ENCODE data around the gene MICU1.

DNA sequence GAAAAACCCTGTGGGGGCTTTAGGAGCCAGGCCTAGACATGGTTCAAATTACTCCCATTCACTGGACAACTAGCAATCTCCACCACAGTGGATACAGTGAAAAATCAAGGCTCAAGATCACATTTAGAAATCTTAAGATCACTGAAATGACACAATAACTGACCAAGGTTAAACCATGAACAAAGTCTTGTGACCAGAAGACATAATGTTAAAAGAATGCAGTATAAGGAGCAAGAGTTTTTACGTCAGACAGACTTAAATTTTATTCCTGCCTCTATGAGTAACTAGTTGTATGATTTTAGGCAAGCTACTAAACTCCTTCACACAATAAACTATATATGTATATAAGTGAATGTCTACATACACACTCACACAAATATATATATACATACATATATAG lies 68.5 kb downstream of the MICU1 start:
- no peak for TF ChIP-seq POLR2A (IDR thresholded peaks at IDR 0.05; ENCODE audit: borderline replicate concordance, extremely low read depth, insufficient read depth, insufficient read length)
- TF ChIP-seq EZH2phosphoT487 (IDR thresholded peaks at IDR 0.05; ENCODE audit: borderline replicate concordance) = no peak
- no peak for TF ChIP-seq CTCF (IDR thresholded peaks at IDR 0.05 in 2 of 3, conservative IDR thresholded peaks at IDR 0.05 in 1 of 3; ENCODE audit: borderline replicate concordance in 1 of 3, insufficient read depth in 1 of 3, low read depth in 2 of 3, low read length in 2 of 3)
- no peak for TF ChIP-seq FOSL1 (IDR thresholded peaks at IDR 0.05; ENCODE audit: low read depth)
- no peak for TF ChIP-seq ZFX (IDR thresholded peaks at IDR 0.05)
- TF ChIP-seq YY1 (IDR thresholded peaks at IDR 0.05; ENCODE audit: extremely low read depth, insufficient replicate concordance, low read depth, low read length) = no peak
- no peak for TF ChIP-seq POLR2AphosphoS5 (IDR thresholded peaks at IDR 0.05; ENCODE audit: low read depth, low read length)

Data from HCT116 (cell line).